Nephron (organoid): Measurements from ENCODE around the gene HNRNPLL.

ENCODE experiments used
- H3K27ac Mint-ChIP-seq, 3 experiments: 2 replicates each; pipeline ENCODE4 v1.8.0; 2020; ENCODE audit warnings: mixed read lengths in 3 of 3, mild to moderate bottlenecking in 2 of 3, moderate library complexity in 1 of 3
- H3K27me3 Mint-ChIP-seq: 2 replicates; pipeline ENCODE4 v1.8.0; 2021; ENCODE audit warnings: low read depth, mild to moderate bottlenecking, moderate library complexity, mixed read lengths
- H3K36me3 Mint-ChIP-seq: 2 replicates; pipeline ENCODE4 v1.8.0; 2020; ENCODE audit warnings: low read depth, mixed read lengths
- H3K4me1 Mint-ChIP-seq: 2 replicates; pipeline ENCODE4 v1.8.0; 2020; ENCODE audit warnings: mixed read lengths
- H3K4me3 Mint-ChIP-seq, 3 experiments: 2 replicates each; pipeline ENCODE4 v1.8.0; 2020; ENCODE audit warnings: mild to moderate bottlenecking in 3 of 3, mixed read lengths in 3 of 3, moderate library complexity in 2 of 3
- H3K9me3 Mint-ChIP-seq: 2 replicates; pipeline ENCODE4 v1.8.0; 2020; ENCODE audit warnings: mixed read lengths
- TF ChIP-seq, protein P1 (sequence below), 3 experiments: fragments of 200-600 bp; sonication (generic); IDR thresholded peaks; one replicate each; pipeline ENCODE4 v1.5.0; 2021; ENCODE audit warnings: antibody characterized with exemption in 3 of 3; ENCODE audit not compliant: unreplicated experiment in 3 of 3

The HNRNPLL gene

DNA sequence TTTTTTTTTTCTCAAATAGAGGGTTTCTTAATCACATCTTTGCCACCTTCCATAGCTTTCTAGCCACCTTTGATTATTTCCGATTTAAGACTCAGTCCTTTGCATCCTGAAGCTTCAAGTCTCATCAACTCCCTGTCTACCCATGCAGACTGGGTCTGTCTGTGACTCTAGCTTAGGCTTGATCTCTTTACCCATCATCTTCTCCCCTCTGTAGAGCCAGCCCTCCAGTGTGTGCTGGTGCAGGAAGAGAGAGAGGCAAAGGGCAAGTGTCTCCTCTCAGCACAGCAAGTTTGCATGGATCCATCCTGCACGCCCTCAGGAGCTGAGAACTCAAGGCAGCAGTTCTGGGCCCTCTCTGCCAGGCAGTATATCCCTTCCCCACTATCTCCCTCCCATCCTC is 70.4 kb downstream of the HNRNPLL start:
- H3K4me3 Mint-ChIP-seq, result no peak overlapping the region
- H3K9me3 Mint-ChIP-seq, result no peaks in the 10 kb centered on the region

DNA sequence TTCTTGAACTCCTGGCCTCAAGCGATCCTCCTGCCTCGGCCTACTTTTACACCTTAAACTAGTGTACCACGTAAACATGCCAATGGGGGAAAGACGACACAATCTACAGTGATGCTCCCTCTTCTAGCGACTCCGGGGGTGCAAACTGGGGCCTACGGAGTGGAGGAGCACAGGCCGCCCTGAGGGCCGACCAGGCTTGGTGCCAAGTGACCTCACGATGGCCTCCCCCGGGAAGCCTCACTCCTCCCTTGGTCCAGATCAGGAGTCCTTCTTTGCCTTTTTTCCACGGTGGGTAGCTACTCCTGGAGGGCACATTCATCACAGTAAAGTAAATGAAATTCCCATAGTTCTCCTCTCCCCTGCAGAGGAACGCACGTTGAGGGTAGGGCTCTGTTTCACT is 73.5 kb downstream of the HNRNPLL start:
- Mint-ChIP-seq H3K4me1 (peaks cover 23% of the 10 kb centered on the region), H3K27me3 (peaks cover 33% of the 10 kb centered on the region), H3K27ac (no peak overlapping the region), H3K36me3 (no peaks in the 10 kb centered on the region), H3K9me3 (no peaks in the 10 kb centered on the region), H3K4me3 (peak overlapping the region in 2 of 3 experiments; percentile 12 to 43)
- TF ChIP-seq, protein P1, sequence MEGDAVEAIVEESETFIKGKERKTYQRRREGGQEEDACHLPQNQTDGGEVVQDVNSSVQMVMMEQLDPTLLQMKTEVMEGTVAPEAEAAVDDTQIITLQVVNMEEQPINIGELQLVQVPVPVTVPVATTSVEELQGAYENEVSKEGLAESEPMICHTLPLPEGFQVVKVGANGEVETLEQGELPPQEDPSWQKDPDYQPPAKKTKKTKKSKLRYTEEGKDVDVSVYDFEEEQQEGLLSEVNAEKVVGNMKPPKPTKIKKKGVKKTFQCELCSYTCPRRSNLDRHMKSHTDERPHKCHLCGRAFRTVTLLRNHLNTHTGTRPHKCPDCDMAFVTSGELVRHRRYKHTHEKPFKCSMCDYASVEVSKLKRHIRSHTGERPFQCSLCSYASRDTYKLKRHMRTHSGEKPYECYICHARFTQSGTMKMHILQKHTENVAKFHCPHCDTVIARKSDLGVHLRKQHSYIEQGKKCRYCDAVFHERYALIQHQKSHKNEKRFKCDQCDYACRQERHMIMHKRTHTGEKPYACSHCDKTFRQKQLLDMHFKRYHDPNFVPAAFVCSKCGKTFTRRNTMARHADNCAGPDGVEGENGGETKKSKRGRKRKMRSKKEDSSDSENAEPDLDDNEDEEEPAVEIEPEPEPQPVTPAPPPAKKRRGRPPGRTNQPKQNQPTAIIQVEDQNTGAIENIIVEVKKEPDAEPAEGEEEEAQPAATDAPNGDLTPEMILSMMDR (IDR thresholded peaks at IDR 0.05; ENCODE audit: unreplicated experiment in 3 of 3), result no peak

More for the DNA sequence above, 70.4 kb downstream of the HNRNPLL start:
- Mint-ChIP-seq H3K4me1 (peaks cover 13% of the 10 kb centered on the region), H3K27ac (no peak overlapping the region), H3K36me3 (no peaks in the 10 kb centered on the region), H3K27me3 (peaks cover 38% of the 10 kb centered on the region)
- TF ChIP-seq, protein P1 (IDR thresholded peaks at IDR 0.05; ENCODE audit: unreplicated experiment in 3 of 3), result no peak

DNA sequence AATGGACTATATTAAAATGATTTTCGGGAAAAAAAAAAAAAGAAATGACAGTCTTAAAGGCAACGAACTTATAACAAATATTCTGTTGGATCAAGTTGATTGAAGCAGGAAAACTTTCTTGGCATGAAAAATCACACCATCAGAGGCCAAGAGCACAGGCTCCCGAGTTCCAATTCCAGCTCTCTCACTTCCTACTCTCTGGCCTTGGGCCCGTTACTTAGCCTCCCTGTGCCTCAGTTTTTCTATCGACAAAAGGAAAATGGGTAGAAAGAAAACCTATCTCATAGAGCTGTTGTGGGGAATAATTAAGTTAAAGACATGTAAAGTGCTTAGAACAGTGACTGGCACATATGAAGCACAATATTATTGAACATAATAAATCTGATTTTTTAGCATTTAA is 74.2 kb downstream of the HNRNPLL start:
- H3K4me3 Mint-ChIP-seq, result peak overlapping the region; percentile 59 to 76 (median 73)
- no peaks in the 10 kb centered on the region for H3K9me3 Mint-ChIP-seq
- TF ChIP-seq, protein P1 (IDR thresholded peaks at IDR 0.05; ENCODE audit: unreplicated experiment in 3 of 3), result no peak
- H3K36me3 Mint-ChIP-seq, result no peaks in the 10 kb centered on the region
- peaks cover 30% of the 10 kb centered on the region for H3K4me1 Mint-ChIP-seq
- H3K27ac Mint-ChIP-seq, result no peak overlapping the region
- H3K27me3 Mint-ChIP-seq, result peaks cover 26% of the 10 kb centered on the region

DNA sequence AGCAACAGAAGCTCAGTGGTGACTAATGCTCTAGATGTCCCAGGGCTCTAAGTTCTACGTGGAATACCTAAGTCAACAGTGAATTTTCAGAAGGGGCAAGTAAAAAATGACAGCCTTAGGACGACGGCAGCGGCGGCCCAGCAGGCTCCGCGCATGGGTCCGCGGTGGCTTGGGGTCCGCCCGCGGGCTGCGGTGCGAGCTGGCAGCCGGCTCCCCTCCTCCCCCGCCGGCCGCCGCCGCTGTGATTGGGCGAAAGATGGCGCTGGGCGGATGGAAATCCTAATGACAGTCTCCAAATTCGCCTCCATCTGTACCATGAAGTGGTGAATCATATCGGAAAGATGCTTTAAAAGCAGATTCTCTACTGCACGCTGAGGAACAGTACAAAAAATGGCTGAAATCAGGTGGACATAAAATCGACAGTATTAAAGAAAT is 74.7 kb downstream of the HNRNPLL start:
- TF ChIP-seq, protein P1 (IDR thresholded peaks at IDR 0.05; ENCODE audit: unreplicated experiment in 3 of 3), result no peak
- Mint-ChIP-seq H3K27ac (no peak overlapping the region), H3K27me3 (peaks cover 21% of the 10 kb centered on the region), H3K4me1 (peaks cover 35% of the 10 kb centered on the region), H3K36me3 (no peaks in the 10 kb centered on the region), H3K4me3 (peak overlapping the region; percentile 76 to 78 (median 76)), H3K9me3 (no peaks in the 10 kb centered on the region)

DNA sequence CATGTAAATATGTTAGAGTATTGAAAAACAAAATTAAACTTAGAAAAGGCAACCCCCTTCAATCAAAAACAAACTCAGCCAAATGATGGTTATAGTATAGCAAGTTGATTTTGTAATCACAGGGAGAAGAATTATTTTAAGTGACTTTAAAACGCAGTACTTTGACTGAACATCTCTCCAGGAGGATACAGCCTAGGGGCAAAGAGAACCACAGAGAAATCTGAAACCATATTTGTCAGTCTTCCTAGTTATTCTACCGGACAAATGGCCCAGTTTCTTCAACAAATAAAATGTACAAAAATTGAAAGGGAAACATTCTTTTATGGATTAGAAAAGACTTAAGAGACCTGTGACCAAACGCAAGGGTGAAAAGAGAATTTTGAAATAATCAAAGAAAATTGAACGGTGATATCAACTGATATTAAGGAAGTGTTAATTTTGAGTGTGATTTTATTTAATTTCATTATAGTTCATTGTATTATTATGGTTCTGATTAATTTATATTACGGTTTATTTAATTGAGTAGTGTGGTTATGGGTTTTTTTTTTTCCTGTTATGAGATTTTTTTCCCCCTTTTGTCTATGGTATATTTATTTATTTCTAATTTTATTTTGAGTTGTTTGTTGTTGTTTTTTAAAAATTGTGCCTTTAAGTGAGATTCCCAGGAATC is 75.3 kb downstream of the HNRNPLL start:
- Mint-ChIP-seq H3K4me1 (peaks cover 39% of the 10 kb centered on the region), H3K9me3 (no peaks in the 10 kb centered on the region), H3K4me3 (peak overlapping the region; percentile 76 to 78 (median 76)), H3K27me3 (peaks cover 21% of the 10 kb centered on the region), H3K36me3 (no peaks in the 10 kb centered on the region), H3K27ac (peak overlapping the region in 1 of 3 experiments; percentile 70)
- TF ChIP-seq, protein P1 (IDR thresholded peaks at IDR 0.05; ENCODE audit: unreplicated experiment in 3 of 3), result no peak

DNA sequence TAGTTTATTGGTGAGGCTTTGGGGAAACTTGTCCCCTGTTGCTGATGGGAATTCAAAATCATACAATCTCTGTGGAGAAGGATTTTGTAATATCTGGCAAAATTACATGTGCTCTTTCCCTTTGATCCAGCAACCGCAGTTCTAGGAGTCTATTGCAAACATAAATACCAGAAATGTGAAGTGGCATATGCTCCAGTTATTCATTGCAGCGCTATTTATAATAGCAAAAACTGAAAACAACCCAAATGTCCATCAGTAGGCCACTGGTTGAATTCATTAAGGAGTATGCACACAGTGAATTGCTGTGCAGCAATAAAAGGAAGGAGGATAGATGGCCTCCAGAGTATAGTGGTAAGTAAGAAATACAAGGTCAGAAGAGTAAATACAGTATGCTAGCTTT is 76.5 kb downstream of the HNRNPLL start:
- TF ChIP-seq, protein P1 (IDR thresholded peaks at IDR 0.05; ENCODE audit: unreplicated experiment in 3 of 3), result no peak
- Mint-ChIP-seq H3K9me3 (no peaks in the 10 kb centered on the region), H3K4me3 (peak overlapping the region in 2 of 3 experiments; percentile 30 to 33), H3K36me3 (no peaks in the 10 kb centered on the region), H3K27ac (peak overlapping the region in 1 of 3 experiments; percentile 26), H3K27me3 (peaks cover 21% of the 10 kb centered on the region), H3K4me1 (peaks cover 43% of the 10 kb centered on the region)
